Smooth muscle cell (in vitro differentiated cells): Measurements from ENCODE around the gene MMADHC. TPM values are rescaled to one million over a fixed set of nuclear protein-coding genes. Genes with fewer than 3 reads are reported as not detected.

ENCODE experiments used
- DNase-seq: peaks from one replicate; lab custom pipeline; 2025; ENCODE audit not compliant: unreplicated experiment; lab: John Stamatoyannopoulos, UW
- H2AFZ ChIP-seq: fragments of 200-600 bp; sonication (generic); 2 replicates; pipeline ENCODE4 v1.6.0; 2016; ENCODE audit warnings: antibody characterized with exemption, low read depth, mild to moderate bottlenecking
- H3F3A ChIP-seq: fragments of 200-600 bp; sonication (generic); 2 replicates; pipeline ENCODE4 v1.6.0; 2017; ENCODE audit warnings: antibody characterized with exemption, low read depth
- H3K27ac ChIP-seq: fragments of 200-600 bp; sonication (generic); 2 replicates; pipeline ENCODE4 v1.5.1; 2016; ENCODE audit warnings: low read depth, mild to moderate bottlenecking
- H3K27me3 ChIP-seq: fragments of 200-600 bp; sonication (generic); 2 replicates; pipeline ENCODE4 v1.6.1; 2016; ENCODE audit warnings: low read depth, mild to moderate bottlenecking
- H3K36me3 ChIP-seq: fragments of 200-600 bp; sonication (generic); 2 replicates; pipeline ENCODE4 v1.5.1; 2016; ENCODE audit warnings: low read depth
- H3K4me1 ChIP-seq: fragments of 200-600 bp; sonication (generic); 2 replicates; pipeline ENCODE4 v1.5.1; 2016; ENCODE audit warnings: low read depth
- H3K4me2 ChIP-seq: fragments of 200-600 bp; sonication (generic); 2 replicates; pipeline ENCODE4 v1.6.0; 2016; ENCODE audit warnings: mild to moderate bottlenecking
- H3K4me3 ChIP-seq: fragments of 200-600 bp; sonication (generic); 2 replicates; pipeline ENCODE4 v1.5.1; 2016; ENCODE audit warnings: mild to moderate bottlenecking
- H3K79me2 ChIP-seq: fragments of 200-600 bp; sonication (generic); 2 replicates; pipeline ENCODE4 v1.6.0; 2016; ENCODE audit warnings: low read depth, mild to moderate bottlenecking
- H3K9ac ChIP-seq: fragments of 200-600 bp; sonication (generic); 2 replicates; pipeline ENCODE4 v1.6.0; 2016; ENCODE audit warnings: low read depth
- H3K9me3 ChIP-seq: fragments of 200-600 bp; sonication (generic); replicated peaks from 2 replicates; pipeline ENCODE4 v1.5.1; 2016; ENCODE audit warnings: low read depth
- H4K20me1 ChIP-seq: fragments of 200-600 bp; sonication (generic); 2 replicates; pipeline ENCODE4 v1.6.0; 2016; ENCODE audit warnings: low read depth
- CTCF ChIP-seq: fragments of 200-600 bp; sonication (generic); IDR thresholded peaks from 2 replicates; pipeline ENCODE4 v1.5.1; 2017; ENCODE audit warnings: borderline replicate concordance, mild to moderate bottlenecking, antibody characterized with exemption; ENCODE audit not compliant: insufficient read depth, poor library complexity, severe bottlenecking
- WGBS: methylation state at CpG from one replicate; pipeline ENCODE4 v1.1.7; 2016; ENCODE audit warnings: low lambda C conversion rate; 5-methylcytosine and 5-hydroxymethylcytosine counted together
- polyA plus RNA-seq: library from polyadenylated mRNA; unstranded; fragments of >200 nt; fragmentation: Nextera tagmentation; extraction: Ambion mirVana; gene quantifications from 2 replicates; pipeline ENCODE4 v1.2.1, GENCODE V29; 2016
- total RNA-seq: library from RNA; depleted of rRNA; stranded (reverse); fragments of >200 nt; gene quantifications from 2 replicates; pipeline ENCODE4 v1.2.3, GENCODE V29; 2014

MMADHC gene
- total and polyA plus RNA-seq, 2 experiments from 2014 or later, result 141 to 188 TPM

- Histone ChIP-seq H3K4me1 (no peaks in the 10 kb centered on the region), H3K36me3 (no peaks in the 10 kb centered on the region), H2AFZ (no peak overlapping the region), H3K4me3 (no peak overlapping the region), H3K27me3 (no peaks in the 10 kb centered on the region), H4K20me1 (no peaks in the 10 kb centered on the region), H3K79me2 (no peaks in the 10 kb centered on the region), H3K4me2 (no peak overlapping the region), H3K9ac (no peak overlapping the region), H3K27ac (no peak overlapping the region), H3F3A (no peaks in the 10 kb centered on the region), H3K9me3 (no peaks in the 10 kb centered on the region)
- WGBS, result 92% methylated on average over 1 of the region's 1 CpG
- no peak for DNase-seq
- no peak for TF ChIP-seq CTCF
These were observed 50.4 kb downstream of the MMADHC start for GRCh38 chr2:149537092-149537726.

GRCh38 chr2:149536649-149537048 lies 50.9 kb downstream of the MMADHC start:
- H3K4me3 ChIP-seq, result no peak overlapping the region
- DNase-seq, result no peak
- no peak overlapping the region for H3K4me2 ChIP-seq
- H2AFZ ChIP-seq, result no peak overlapping the region
- no peaks in the 10 kb centered on the region for H3K27me3 ChIP-seq
- H3K9me3 ChIP-seq, result no peaks in the 10 kb centered on the region
- no peaks in the 10 kb centered on the region for H3F3A ChIP-seq
- no peaks in the 10 kb centered on the region for H4K20me1 ChIP-seq
- no peaks in the 10 kb centered on the region for H3K79me2 ChIP-seq
- no peaks in the 10 kb centered on the region for H3K36me3 ChIP-seq
- no peak overlapping the region for H3K9ac ChIP-seq
- H3K27ac ChIP-seq, result no peak overlapping the region
- no peaks in the 10 kb centered on the region for H3K4me1 ChIP-seq
- no peak for TF ChIP-seq CTCF

GRCh38 chr2:149534674-149535073 lies 52.9 kb downstream of the MMADHC start:
- H3K27me3 ChIP-seq, result no peaks in the 10 kb centered on the region
- H3K36me3 ChIP-seq, result no peaks in the 10 kb centered on the region
- H3K4me2 ChIP-seq, result no peak overlapping the region
- TF ChIP-seq CTCF, result no peak
- no peak for DNase-seq
- no peak overlapping the region for H3K4me3 ChIP-seq
- WGBS, result 87% methylated on average over 7 of the region's 7 CpGs
- no peak overlapping the region for H2AFZ ChIP-seq
- H4K20me1 ChIP-seq, result no peaks in the 10 kb centered on the region
- no peaks in the 10 kb centered on the region for H3K79me2 ChIP-seq
- no peaks in the 10 kb centered on the region for H3K9me3 ChIP-seq
- H3K9ac ChIP-seq, result no peak overlapping the region
- H3K4me1 ChIP-seq, result no peaks in the 10 kb centered on the region
- no peaks in the 10 kb centered on the region for H3F3A ChIP-seq
- H3K27ac ChIP-seq, result no peak overlapping the region

GRCh38 chr2:149528983-149529382 lies 58.6 kb downstream of the MMADHC start:
- Histone ChIP-seq H3K4me1 (peaks cover 8% of the 10 kb centered on the region), H2AFZ (no peak overlapping the region), H3K79me2 (no peaks in the 10 kb centered on the region), H3K4me2 (no peak overlapping the region), H3K4me3 (no peak overlapping the region), H3F3A (no peaks in the 10 kb centered on the region), H3K27me3 (no peaks in the 10 kb centered on the region), H3K27ac (no peak overlapping the region), H3K36me3 (no peaks in the 10 kb centered on the region), H4K20me1 (no peaks in the 10 kb centered on the region), H3K9ac (no peak overlapping the region), H3K9me3 (no peaks in the 10 kb centered on the region)
- 68% methylated on average over 3 of the region's 3 CpGs for WGBS
- no peak for TF ChIP-seq CTCF
- no peak for DNase-seq
